Activated CD4-positive, alpha-beta T cell treated with anti-CD3 and anti-CD28 coated beads, Interleukin-2, amount 50 U/mL, for 24 hours (primary cell): ENCODE measurements around the gene PCDHGA3.
"Not testable (repeated sequence)": the region's sequence is repeated elsewhere in the genome, so short reads cannot be mapped to it uniquely, and the experiment has no call there.

Experiments
- DNase-seq, 2 donors: peaks; one replicate each; pipeline ENCODE4 v3.0.0-alpha.2; 2020; ENCODE audit warnings: low read depth in 1 of 2, low spot score in 1 of 2

PCDHGA3 gene

DNA sequence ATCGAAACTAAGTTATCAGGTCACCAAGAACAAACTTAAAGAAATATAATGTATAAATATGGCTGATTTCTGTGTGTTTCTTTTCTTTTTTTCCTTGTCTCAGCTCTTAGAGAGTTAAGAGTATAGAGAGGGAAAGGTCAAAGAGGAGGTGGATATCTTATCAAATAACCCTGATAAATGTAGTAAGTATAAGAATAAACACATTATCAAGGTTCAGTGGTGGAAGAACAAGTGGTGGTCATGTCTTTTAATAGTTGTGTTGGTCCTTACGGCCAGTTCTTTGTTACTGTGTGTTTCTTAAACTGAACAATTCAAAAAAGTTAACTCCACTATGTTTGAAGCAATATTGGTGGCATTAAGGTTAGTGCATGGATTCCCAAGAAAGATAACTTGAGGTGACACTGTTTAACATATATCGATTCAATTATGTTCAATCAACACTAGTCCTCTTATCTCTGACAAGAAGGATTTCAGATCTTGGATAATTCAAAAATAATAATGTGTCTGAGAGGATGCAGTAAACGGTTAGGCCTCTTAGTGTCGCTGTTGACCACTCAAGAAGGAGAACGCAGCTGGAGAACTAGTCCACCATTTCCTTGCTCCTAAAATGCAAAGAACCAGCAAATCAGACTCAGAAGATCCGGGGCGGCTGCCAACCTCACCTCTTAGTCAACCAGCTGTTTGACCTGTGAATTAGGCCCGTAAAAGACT is at the start of gene PCDHGA3:
Gene PCDHGA3 (plus strand): TSS at position 588 of the 711 bp plus-strand sequence. CDS start 205 bp downstream, outside the sequence.
- DNase-seq = no peak

DNA sequence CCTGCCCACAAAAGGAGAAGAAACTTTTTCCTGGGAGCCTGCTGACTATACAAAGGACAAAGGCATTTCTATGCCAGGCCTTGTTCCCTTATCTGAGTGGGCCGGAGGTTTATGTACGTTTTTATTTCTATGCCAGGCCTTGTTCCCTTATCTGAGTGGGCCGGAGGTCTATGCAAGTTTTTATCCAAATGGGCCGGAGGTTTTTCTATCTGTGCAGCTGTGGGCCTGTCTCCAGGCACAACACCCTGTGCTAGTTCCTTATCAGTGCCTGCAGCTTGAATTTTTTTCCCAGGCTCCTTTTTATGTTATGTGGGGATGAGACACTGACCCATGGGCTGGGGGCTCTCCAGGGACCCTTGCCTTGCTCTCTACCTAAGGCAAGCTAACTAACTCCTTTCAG is 45.3 kb upstream of the PCDHGA3 start:
- DNase-seq = no peak

DNA sequence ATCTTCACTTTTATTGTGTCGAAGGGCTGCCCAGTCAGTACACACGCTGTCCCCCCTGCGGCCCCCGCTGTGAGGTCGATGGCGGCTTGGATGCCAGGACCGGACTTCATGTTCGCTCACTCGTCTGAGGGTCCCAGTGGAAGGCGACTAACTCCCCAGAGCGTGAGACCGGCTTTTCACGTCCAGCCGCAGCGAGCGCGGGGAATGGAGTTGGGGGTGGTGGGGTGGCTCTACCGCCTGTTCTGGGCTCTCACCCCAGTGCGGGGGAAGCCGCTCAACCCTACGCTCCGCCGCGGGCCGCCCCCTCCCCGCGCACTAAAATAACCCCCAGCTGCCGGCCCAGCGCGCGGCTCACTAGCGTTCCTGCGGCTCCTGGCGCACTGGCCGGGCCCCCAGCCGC is 39.9 kb upstream of the PCDHGA3 start, which contains the start of gene SLC25A2:
Gene SLC25A2 (minus strand): TSS at position 294 of the 400 bp plus-strand sequence. CDS start 184 bp downstream, at position 110.
- DNase-seq = no peak

DNA sequence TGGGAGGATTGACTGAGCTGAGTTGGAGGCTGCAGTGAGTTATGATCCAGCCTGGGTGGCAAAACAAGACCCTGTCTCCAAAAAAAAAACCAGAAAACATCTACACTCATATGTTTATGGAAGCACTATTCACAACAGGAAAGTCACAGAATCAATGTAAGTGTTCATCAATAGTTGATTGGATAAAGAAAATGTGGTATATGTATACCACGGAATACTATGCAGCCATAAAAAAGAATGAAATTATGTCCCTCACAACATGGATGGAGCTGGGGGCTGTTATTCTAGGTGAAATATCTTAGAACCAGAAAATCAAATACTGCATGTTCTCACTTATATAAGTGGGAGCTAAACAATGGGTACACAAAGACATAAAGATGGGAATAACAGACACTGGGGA is 37.0 kb upstream of the PCDHGA3 start:
- no peak for DNase-seq

DNA sequence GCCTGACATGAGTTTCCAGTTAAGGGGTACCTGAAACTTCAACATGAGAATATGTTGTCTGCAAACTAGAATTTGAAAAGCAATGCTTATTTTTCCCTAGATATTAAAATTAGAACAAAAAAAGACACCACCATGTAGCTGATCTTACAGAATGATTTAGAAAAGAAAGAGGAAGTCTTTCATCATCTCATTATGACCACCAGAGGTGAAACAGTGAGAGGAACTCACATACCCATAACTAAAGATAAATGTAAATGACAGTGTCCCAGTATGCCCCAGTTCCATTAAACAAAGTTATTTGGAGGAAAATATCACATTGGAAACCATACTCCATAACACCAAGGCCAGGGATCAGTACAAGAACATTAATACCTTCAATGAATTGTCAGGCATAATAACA is 29.9 kb upstream of the PCDHGA3 start:
- DNase-seq = no peak

DNA sequence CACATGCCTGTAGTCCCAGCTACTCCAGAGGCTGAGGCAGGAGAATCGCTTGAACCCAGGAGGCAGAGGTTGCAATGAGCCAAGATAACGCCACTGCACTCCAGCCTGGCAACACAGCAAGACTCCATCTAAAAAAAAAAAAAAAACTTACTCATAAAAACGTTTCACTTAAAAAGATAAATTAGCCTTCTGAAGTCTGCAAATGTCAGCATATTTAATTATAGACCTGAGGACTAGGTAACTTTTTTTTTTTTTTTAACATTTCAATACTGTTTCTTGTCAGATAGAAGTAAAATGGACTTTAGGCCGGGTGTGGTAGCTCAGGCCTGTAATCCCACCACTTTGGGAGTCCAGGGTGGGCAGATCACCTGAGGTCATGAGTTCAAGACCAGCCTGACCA is 26.7 kb upstream of the PCDHGA3 start:
- DNase-seq = not testable (repeated sequence)

DNA sequence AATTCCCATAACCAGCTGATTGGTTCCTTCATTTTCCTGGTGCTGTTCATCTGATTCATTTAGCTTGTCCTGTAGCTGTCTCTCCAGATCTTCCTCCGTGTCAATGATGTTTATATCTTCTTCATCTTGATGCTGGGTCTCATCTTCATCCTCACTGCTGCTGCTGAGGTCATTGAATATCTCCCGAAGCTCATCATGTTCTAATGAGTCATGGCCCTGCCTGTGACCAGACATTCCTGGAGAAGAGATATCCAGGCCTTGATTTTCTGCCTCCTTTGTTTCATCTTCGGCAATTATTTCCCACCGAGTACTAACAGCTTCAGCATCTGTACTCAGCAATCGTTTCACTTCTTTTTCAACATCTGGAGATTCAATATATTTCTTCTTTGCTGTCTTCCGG is 24.4 kb upstream of the PCDHGA3 start:
- no peak for DNase-seq

DNA sequence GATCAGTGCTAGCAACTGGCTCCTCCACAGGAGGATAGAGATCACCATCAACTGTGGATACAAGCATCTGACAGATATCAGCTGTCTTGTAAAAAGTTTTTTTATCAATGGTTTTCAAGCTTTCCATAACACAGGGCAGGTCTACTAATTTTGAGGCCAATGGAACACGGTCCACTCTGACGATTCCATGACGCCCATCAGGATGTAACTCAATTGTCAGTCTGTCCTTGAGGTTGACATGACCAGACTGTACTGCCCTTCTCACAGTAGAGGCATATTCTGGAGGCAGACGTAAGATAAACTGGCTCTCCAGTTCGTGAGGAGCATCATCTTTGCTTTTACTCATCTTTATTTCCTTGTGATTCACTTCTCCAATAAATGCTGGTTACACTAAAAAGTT is 23.9 kb upstream of the PCDHGA3 start:
- DNase-seq = no peak

DNA sequence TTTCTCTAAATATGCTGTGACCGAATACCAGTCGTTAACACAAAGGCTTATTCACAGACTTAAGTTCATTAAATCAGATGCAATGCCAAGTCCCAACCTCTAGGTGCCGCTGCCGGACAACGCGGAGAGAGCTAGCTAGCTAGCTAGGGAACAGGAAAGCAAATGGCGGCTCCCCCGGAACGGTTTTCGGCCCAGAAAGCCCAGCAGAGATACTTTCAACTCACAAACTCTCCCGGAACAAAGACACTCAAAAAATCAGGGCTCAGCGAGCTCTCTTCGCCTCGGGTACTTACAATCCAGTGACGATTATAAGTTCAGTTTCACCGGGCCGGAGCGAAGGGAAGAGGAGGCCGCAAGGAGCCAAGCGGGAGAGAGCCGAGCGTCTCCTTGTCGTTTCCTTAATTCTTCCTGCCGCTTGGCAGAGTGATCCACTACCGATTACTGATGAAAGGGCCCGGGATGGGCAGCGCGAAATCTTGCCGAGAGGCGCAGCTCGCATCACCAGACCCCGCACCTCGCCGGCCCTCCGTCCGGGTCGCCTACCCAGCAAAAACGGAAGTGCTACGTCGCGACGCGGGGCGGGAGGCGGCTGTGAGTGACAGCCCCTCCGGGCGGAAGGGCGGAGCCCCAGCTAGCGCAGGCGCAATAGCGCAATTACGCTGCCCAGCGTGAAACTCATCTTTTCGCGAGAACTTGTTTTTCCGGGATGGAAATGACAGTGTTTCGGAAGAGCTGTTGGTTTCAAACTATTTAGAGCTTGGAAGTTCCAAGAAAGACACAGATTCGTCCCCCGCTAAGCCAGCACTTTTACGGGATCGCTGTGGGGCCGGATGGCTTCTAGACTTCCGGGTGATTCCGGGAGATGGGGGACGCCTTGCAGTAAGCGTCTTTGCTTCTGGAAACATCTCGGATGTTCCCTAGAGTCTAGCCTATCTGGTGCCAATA is 23.1 kb upstream of the PCDHGA3 start, which contains the start of gene TAF7:
Gene TAF7 (minus strand): TSS at position 560 of the 945 bp plus-strand sequence. CDS start 740 bp downstream, outside the sequence.
- DNase-seq = peak; percentile 80 to 89

DNA sequence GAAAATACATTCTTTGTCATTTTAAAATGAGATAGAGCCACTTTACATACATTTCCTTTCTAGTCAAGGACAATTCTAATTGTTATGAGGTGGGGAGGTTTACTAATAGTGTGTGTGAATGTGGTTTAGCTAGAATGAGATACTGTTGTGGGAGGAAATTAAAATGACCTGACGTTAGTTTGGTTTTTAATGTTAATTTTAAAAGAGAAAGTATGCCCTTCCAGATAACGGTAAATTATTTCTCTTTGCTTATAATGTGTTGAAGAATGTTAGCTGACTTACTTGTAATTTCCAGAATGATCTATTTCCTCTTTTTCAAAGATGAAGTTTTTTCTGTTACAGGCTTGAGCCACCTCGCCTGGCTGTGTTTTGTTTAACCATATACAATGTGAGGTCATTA is 21.4 kb upstream of the PCDHGA3 start:
- DNase-seq = no peak

DNA sequence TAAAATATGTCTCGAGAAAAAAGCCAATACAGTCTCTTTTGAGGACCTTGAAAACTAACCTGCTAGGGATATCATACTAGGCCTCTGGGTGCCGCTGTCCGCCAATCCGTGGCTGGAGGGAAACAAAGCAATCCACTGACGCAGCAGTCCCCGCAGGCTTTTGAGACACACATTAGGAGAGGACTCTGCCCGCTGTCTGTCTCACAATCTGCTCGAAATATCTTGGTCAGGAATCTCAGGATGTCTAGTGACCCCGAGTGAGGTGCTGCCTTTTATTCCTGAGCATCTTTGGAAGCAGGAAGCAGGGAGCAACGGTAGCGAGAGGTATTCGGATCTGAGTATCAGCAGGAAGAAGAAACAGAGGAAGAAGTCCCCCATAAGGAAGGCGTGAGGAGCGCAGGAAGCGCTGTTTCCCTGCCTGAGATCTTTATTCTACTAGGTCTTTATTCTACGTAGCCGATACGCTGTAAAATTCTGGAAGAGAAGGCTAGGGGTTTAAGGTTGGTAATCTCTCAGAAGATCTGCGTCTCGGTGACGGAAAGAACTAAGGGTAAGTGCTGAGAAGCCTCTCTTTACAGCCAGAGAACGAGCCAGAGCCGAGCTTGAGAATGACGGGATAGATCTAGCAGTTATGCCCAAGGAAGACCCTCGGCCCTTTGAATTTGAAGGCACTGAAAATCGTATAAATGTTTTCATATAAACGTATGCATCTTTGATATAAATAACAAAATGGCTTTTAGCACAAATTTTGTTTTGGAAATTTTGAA is 17.4 kb upstream of the PCDHGA3 start:
- DNase-seq = peak; percentile 28 to 47

DNA sequence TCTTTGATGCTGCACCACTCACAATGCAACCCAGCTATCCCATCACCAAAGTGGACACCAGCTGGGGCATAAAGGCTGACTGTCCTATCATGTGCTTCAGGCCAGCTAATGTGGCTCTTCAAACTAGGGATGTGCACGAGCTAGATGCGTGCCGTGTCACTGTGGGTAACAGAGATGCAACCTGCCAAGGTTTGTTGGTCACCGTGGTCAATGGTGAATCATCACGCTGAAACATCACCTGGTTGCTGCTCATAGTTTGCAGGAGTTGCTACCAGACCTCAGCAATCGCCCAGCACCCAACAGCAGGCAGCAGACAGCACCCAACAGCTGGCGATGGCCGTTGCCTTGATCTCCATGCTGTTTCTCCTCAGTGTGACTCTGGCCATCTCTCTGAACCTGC is 15.4 kb upstream of the PCDHGA3 start:
- no peak for DNase-seq

DNA sequence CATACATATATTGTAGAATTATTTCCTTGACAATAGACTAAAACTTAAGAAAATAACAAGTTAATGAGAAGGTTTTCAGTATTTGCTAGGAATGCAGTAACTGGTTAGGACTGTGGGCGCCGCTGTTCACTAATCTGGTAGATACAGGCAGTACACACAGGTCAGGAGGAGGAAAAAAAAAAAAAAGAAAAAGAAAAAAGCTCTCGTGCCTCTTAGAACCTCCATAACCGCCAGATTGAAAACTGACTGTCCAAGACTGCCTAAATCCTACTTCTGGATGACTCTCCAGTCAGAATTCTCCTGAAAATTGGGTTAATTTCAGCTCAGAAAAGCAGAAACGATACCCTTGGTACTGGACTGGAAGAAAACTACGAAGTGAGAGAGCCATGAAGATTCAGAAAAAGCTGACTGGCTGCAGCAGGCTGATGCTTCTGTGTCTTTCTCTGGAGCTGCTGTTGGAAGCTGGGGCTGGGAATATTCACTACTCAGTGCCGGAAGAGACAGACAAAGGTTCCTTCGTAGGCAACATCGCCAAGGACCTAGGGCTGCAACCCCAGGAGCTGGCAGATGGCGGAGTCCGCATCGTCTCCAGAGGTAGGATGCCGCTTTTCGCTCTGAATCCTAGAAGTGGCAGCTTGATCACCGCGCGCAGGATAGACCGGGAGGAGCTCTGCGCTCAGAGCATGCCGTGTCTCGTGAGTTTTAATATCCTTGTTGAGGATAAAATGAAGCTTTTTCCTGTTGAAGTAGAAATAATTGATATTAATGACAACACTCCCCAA is 13.1 kb upstream of the PCDHGA3 start, which contains the start of gene PCDHGA1:
Gene PCDHGA1 (plus strand): TSS at position 216 of the 782 bp plus-strand sequence.
- no peak for DNase-seq

DNA sequence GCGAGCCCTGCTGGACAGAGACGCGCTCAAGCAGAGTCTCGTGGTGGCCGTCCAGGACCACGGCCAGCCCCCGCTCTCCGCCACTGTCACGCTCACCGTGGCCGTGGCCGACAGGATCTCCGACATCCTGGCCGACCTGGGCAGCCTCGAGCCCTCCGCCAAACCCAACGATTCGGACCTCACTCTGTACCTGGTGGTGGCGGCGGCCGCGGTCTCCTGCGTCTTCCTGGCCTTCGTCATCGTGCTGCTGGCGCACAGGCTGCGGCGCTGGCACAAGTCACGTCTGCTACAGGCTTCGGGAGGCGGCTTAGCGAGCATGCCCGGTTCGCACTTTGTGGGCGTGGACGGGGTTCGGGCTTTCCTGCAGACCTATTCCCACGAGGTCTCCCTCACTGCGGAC is 11.1 kb upstream of the PCDHGA3 start:
- not testable (repeated sequence) for DNase-seq

DNA sequence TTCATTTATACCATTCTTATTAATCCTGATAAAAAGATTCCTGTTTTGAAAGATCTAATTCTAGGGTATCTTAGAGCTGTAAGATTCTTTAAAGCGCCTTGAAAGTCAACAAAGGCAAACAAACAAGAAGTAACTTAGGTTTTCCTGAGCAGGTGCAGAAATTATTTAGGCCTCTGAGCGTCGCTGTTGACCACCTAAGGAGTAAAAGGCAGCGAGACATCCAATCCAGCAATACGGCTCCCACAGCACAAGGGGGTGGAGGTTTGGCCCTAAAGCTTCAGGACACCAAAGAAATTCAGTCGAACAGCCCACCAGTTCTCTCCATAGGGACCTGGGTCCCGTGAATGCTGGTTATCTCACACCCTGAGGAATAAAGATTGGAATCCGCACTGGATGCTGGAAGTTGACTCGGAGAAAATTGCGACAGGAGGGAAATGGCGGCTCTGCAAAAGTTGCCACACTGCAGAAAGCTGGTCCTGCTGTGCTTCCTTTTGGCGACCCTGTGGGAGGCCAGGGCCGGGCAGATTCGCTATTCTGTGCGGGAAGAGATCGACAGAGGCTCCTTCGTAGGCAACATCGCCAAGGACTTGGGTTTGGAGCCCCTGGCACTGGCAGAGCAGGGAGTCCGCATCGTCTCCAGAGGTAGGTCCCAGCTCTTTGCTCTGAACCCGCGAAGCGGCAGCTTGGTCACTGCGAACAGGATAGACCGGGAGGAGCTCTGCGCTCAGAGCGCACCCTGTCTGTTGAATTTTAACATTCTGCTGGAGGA is 4.9 kb upstream of the PCDHGA3 start, which contains the start of gene PCDHGA2:
Gene PCDHGA2 (plus strand): TSS at position 223 of the 769 bp plus-strand sequence.
- no peak for DNase-seq

DNA sequence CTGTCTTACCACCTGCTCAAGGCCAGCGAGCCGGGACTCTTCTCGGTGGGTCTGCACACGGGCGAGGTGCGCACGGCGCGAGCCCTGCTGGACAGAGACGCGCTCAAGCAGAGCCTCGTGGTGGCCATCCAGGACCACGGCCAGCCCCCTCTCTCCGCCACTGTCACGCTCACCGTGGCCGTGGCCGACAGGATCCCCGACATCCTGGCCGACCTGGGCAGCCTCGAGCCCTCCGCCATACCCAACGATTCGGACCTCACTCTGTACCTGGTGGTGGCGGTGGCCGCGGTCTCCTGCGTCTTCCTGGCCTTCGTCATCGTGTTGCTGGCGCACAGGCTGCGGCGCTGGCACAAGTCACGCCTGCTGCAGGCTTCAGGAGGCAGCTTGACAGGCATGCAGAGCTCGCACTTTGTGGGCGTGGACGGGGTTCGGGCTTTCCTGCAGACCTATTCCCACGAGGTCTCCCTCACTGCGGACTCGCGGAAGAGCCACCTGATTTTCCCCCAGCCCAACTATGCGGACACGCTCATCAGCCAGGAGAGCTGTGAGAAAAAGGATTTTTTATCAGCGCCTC is 2.8 kb upstream of the PCDHGA3 start:
- DNase-seq = not testable (repeated sequence)

DNA sequence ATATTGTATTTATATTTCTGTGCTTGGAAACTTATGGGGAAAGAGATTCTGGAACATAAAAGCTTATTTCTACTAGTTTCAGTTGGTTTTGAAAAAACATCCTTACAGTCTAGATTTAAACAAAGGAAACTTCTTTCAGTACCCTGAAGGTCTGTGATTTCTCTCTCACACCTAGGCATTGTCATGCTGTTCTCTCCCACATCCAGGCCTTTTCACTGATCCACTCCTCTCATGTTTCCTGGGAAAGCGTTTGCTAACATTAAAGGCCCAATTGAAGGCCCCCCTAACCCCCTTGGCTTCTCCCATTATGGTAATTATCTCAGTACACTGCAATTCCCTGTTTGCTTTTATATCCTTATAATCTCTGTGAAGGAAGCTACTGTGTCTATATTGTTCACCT is 856 bp upstream of the PCDHGA3 start:
- no peak for DNase-seq

DNA sequence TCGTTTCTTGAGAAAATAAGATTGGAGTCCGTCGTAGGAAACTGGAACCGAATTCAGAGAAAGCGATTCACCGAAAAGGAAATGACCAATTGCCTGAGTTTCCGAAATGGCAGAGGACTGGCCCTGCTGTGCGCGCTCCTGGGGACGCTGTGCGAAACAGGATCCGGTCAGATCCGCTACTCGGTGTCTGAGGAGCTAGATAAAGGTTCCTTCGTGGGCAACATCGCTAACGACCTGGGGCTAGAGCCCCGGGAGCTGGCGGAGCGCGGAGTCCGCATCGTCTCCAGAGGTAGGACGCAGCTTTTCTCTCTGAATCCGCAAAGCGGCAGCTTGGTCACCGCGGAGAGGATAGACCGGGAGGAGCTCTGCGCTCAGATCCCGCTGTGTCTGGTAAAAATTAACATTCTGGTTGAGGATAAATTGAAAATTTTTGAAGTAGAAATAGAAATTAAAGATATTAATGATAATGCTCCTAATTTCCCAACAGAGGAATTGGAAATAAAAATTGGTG is 379 bp downstream of the PCDHGA3 start:
- no peak for DNase-seq

DNA sequence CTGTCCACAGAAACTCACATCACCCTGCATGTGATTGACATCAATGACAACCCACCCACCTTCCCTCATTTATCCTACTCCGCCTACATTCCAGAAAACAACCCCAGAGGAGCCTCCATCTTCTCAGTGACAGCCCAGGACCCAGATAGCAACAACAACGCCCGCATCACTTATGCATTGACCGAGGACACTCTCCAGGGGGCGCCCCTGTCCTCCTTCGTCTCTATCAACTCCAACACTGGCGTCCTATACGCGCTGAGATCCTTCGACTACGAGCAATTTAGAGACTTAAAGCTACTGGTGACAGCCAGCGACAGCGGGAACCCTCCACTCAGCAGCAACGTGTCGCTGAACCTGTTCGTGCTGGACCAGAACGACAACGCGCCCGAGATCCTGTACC is 1.7 kb downstream of the PCDHGA3 start:
- DNase-seq = no peak
